ENCODE results near the gene RARRES2. TPM values are rescaled to one million over a fixed set of nuclear protein-coding genes. Genes with fewer than 3 reads are reported as not detected.

The RARRES2 gene
- polyA plus RNA-seq, 2 of the 4 experiments (the other 2 are of a cell fraction), result not detected

- FAIRE-seq, result no peak
These were observed 38.3 kb upstream of the RARRES2 start for GRCh38 chr7:150379441-150380379.

GRCh38 chr7:150378853-150379440 is 37.5 kb upstream of the RARRES2 start, which contains the start of gene ZNF775:
ZNF775 (plus strand) TSS chr7:150379330; CDS start chr7:150388471, 9,141 bp downstream.
- H3K4me3 ChIP-seq, result peak within 1 kb of the TSS; percentile 90
- no peak for FAIRE-seq
- ChIA-PET CTCF (interaction anchor here (1.0 to 1.3 kb wide), 3 partner anchors 8 to 20 kb away, joined by 3 to 9 read pairs (median 4); partner anchors contain the start of gene REPIN1), POLR2A (interaction anchor here (1.3 to 2.1 kb wide), 2 partner anchors 10 to 649 kb away, joined by 5 to 44 read pairs; partner anchors contain the start of genes ABCB8 and REPIN1)
- WGBS (ENCODE audit: missing lambda C conversion rate), result 0% methylated on average over 10 of the region's 60 CpGs
- H3K9me3 ChIP-seq, result no peaks in the 10 kb centered on the region
- peak; percentile 91 to 97 for ATAC-seq
- H3K4me2 ChIP-seq, result peak within 1 kb of the TSS; percentile 93
- H3K4me1 ChIP-seq, result peaks cover 37% of the 10 kb centered on the region
- peak; percentile 94 to 100 for DNase-seq (ENCODE audit: low read depth in 1 of 2, low spot score in 1 of 2)
- H3K27ac ChIP-seq, result peak within 1 kb of the TSS; percentile 97 to 100
- TF ChIP-seq ZNF302 (CRISPR knock-in tag; IDR thresholded peaks at IDR 0.05) (no peak), FOXS1 (CRISPR knock-in tag; IDR thresholded peaks at IDR 0.05) (no peak), MYC (IDR thresholded peaks at IDR 0.05; ENCODE audit: borderline replicate concordance, low read length) (no peak; the same call in 1 of the 2 replicates), EHF (CRISPR knock-in tag; IDR thresholded peaks at IDR 0.05) (no peak), EHMT2 (IDR thresholded peaks at IDR 0.05; ENCODE audit: low read depth) (no peak), FOSL2 (IDR thresholded peaks at IDR 0.05) (no peak), FOSL2 (CRISPR knock-in tag; IDR thresholded peaks at IDR 0.05) (no peak), RNF2 (IDR thresholded peaks at IDR 0.05; ENCODE audit: borderline replicate concordance, low read depth) (no peak), POLR2AphosphoS2 (conservative IDR thresholded peaks at IDR 0.05; ENCODE audit: low read length) (no peak), FOSB (CRISPR knock-in tag; IDR thresholded peaks at IDR 0.05) (no peak), REST (IDR thresholded peaks at IDR 0.05) (peak; percentile 30; the same call in 1 of the 2 replicates), USF2 (IDR thresholded peaks at IDR 0.05) (peak; percentile 91), TP53 (CRISPR knock-in tag; IDR thresholded peaks at IDR 0.05) (no peak), POLR2A (IDR thresholded peaks at IDR 0.05; ENCODE audit: low read length) (peak; percentile 87), HOXB13 (CRISPR knock-in tag; IDR thresholded peaks at IDR 0.05; ENCODE audit: low read depth) (no peak), JUN (IDR thresholded peaks at IDR 0.05) (peak; percentile 25 to 77; a peak in 4 of 5 replicates), PHF8 (IDR thresholded peaks at IDR 0.05; ENCODE audit: borderline replicate concordance, low read depth) (peak; percentile 75), NPAS2 (CRISPR knock-in tag; IDR thresholded peaks at IDR 0.05; ENCODE audit: borderline replicate concordance) (no peak), MAX (IDR thresholded peaks at IDR 0.05) (peak; percentile 59; the same call in 1 of the 2 replicates), RCOR1 (IDR thresholded peaks at IDR 0.05; ENCODE audit: low read depth, low read length) (no peak), NR3C1 (IDR thresholded peaks at IDR 0.05) (no peak), KDM5A (IDR thresholded peaks at IDR 0.05) (no peak)

More at GRCh38 chr7:150379441-150380379, 38.3 kb upstream of the RARRES2 start:
- H3K4me2 ChIP-seq, result peak overlapping the region; percentile 79
- DNase-seq (ENCODE audit: low read depth in 1 of 2, low spot score in 1 of 2) (peak; percentile 22 to 48), ATAC-seq (peak; percentile 43 to 57)
- WGBS (ENCODE audit: missing lambda C conversion rate), result 3% methylated on average over 33 of the region's 52 CpGs
- ChIA-PET CTCF (interaction anchor here (0.8 kb wide), 1 partner anchor 42 kb away, joined by 3 read pairs; no protein-coding TSS in a partner anchor), POLR2A (no interaction called here)
- H3K27ac ChIP-seq, result peak overlapping the region; percentile 97 to 100
- H3K4me1 ChIP-seq, result peaks cover 37% of the 10 kb centered on the region
- H3K9me3 ChIP-seq, result no peaks in the 10 kb centered on the region
- no peak for TF ChIP-seq CHD4 (IDR thresholded peaks at IDR 0.05; ENCODE audit: borderline replicate concordance)
- TF ChIP-seq BHLHE40 (IDR thresholded peaks at IDR 0.05; ENCODE audit: low read depth, low read length), result no peak
- no peak for TF ChIP-seq KDM1A (IDR thresholded peaks at IDR 0.05; ENCODE audit: low read depth)
- no peak for TF ChIP-seq HOXB13 (CRISPR knock-in tag; IDR thresholded peaks at IDR 0.05; ENCODE audit: low read depth)
- TF ChIP-seq SREBF2 (IDR thresholded peaks at IDR 0.05), result no peak
- no peak for TF ChIP-seq EHF (CRISPR knock-in tag; IDR thresholded peaks at IDR 0.05)
- TF ChIP-seq FOSB (CRISPR knock-in tag; IDR thresholded peaks at IDR 0.05), result no peak
- peak; percentile 3; the same call in 1 of the 3 replicates for TF ChIP-seq SMC3 (IDR thresholded peaks at IDR 0.05)
- no peak for TF ChIP-seq JUNB (IDR thresholded peaks at IDR 0.05)
- no peak for TF ChIP-seq NPAS2 (CRISPR knock-in tag; IDR thresholded peaks at IDR 0.05; ENCODE audit: borderline replicate concordance)
- TF ChIP-seq HEYL (CRISPR knock-in tag; IDR thresholded peaks at IDR 0.05), result no peak
- TF ChIP-seq TP53 (CRISPR knock-in tag; IDR thresholded peaks at IDR 0.05), result no peak
- no peak for TF ChIP-seq CEBPB (IDR thresholded peaks at IDR 0.05)
- no peak for TF ChIP-seq PHF8 (IDR thresholded peaks at IDR 0.05; ENCODE audit: borderline replicate concordance, low read depth)
- TF ChIP-seq RNF2 (IDR thresholded peaks at IDR 0.05; ENCODE audit: borderline replicate concordance, low read depth), result peak; percentile 36; the same call in 1 of the 2 replicates
- no peak for TF ChIP-seq FOXS1 (CRISPR knock-in tag; IDR thresholded peaks at IDR 0.05)
- no peak for TF ChIP-seq BCL3 (IDR thresholded peaks at IDR 0.05)
- TF ChIP-seq ESRRA (IDR thresholded peaks at IDR 0.05; ENCODE audit: borderline replicate concordance, low read length), result no peak
- peak overlapping the region; percentile 90 for H3K4me3 ChIP-seq

Measured in A549 (cell line).